KMS-11 (cell line): ENCODE data around the gene ZNF181.

Experiments
- H2AFZ ChIP-seq: fragments of 200-600 bp; sonication (generic); 2 replicates; pipeline ENCODE4 v1.6.1; 2016; ENCODE audit warnings: antibody characterized with exemption, mixed run types, low read depth
- H3K27ac ChIP-seq: fragments of 200-600 bp; sonication (generic); 2 replicates; pipeline ENCODE4 v1.6.1; 2016; ENCODE audit warnings: mild to moderate bottlenecking, mixed run types
- H3K27me3 ChIP-seq: fragments of 200-600 bp; sonication (generic); 2 replicates; pipeline ENCODE4 v1.6.1; 2017; ENCODE audit warnings: mild to moderate bottlenecking, low read depth, mixed run types, moderate library complexity; ENCODE audit not compliant: insufficient read depth
- H3K36me3 ChIP-seq: fragments of 200-600 bp; sonication (generic); 2 replicates; pipeline ENCODE4 v1.6.1; 2017; ENCODE audit warnings: mild to moderate bottlenecking, mixed run types; ENCODE audit not compliant: insufficient read depth
- H3K4me1 ChIP-seq: fragments of 200-600 bp; sonication (generic); 2 replicates; pipeline ENCODE4 v1.6.1; 2016; ENCODE audit warnings: mild to moderate bottlenecking, low read depth, mixed run types; ENCODE audit not compliant: poor library complexity, severe bottlenecking
- H3K4me2 ChIP-seq: fragments of 200-600 bp; sonication (generic); 2 replicates; pipeline ENCODE4 v1.7.0; 2016; ENCODE audit warnings: mild to moderate bottlenecking, mixed run types
- H3K4me3 ChIP-seq: fragments of 200-600 bp; sonication (generic); IDR thresholded peaks from 2 replicates; pipeline ENCODE4 v1.6.1; 2017; ENCODE audit warnings: low read depth, low read length, mixed read lengths; ENCODE audit not compliant: insufficient read depth
- H3K79me2 ChIP-seq: fragments of 200-600 bp; sonication (generic); 2 replicates; pipeline ENCODE4 v1.6.1; 2016; ENCODE audit warnings: low read depth, mixed run types; ENCODE audit not compliant: insufficient read depth
- H3K9ac ChIP-seq: fragments of 200-600 bp; sonication (generic); 2 replicates; pipeline ENCODE4 v1.6.1; 2016; ENCODE audit warnings: mild to moderate bottlenecking, mixed run types
- H4K20me1 ChIP-seq: fragments of 200-600 bp; sonication (generic); 2 replicates; pipeline ENCODE4 v1.6.1; 2016; ENCODE audit warnings: mild to moderate bottlenecking, mixed run types; ENCODE audit not compliant: insufficient read depth
- CTCF ChIP-seq: fragments of 200-600 bp; sonication (generic); conservative IDR thresholded peaks from 2 replicates; pipeline ENCODE4 v1.6.1; 2017; ENCODE audit warnings: low read depth, mild to moderate bottlenecking, antibody characterized with exemption, low read length, moderate library complexity, mixed read lengths

Gene ZNF181

GRCh38 chr19:34794066-34794960, 60.3 kb downstream of the ZNF181 start:
- Histone ChIP-seq H3K27me3 (no peaks in the 10 kb centered on the region), H3K9ac (no peak overlapping the region), H3K36me3 (no peaks in the 10 kb centered on the region), H2AFZ (peak overlapping the region; percentile 47; the same call in 1 of the 2 replicates), H3K27ac (no peak overlapping the region), H3K4me1 (no peaks in the 10 kb centered on the region), H4K20me1 (no peaks in the 10 kb centered on the region), H3K4me3 (no peak overlapping the region), H3K79me2 (no peaks in the 10 kb centered on the region), H3K4me2 (no peak overlapping the region)
- TF ChIP-seq CTCF, result no peak
